ENCODE data around the gene TIMM50. TPM values are rescaled to one million over a fixed set of nuclear protein-coding genes. Genes with fewer than 3 reads are reported as not detected.

The TIMM50 gene
- total RNA-seq, 1 donor from 2014 or later: 68.9 TPM

- peaks cover 39% of the 10 kb centered on the region for H3K36me3 Mint-ChIP-seq (ENCODE audit: low read depth)
- no peaks in the 10 kb centered on the region for H3K27me3 Mint-ChIP-seq
- H3K9me3 Mint-ChIP-seq: no peaks in the 10 kb centered on the region
- ChIA-PET CTCF (interaction anchor here (0.6 kb wide), 1 partner anchor 70 kb away, joined by 3 read pairs; no protein-coding TSS in a partner anchor), POLR2A (no interaction called here)
- DNase-seq (no peak), ATAC-seq (ENCODE audit: low read depth) (no peak)
- peak overlapping the region; percentile 70 for H3K27ac Mint-ChIP-seq
- H3K4me3 Mint-ChIP-seq: peak overlapping the region; percentile 91
- intact Hi-C loops (cut with micrococcal nuclease): loop anchor here (2.0 kb wide), 1 partner anchor 17 kb away; the partner anchor contains the start of gene DLL3
- peaks cover 25% of the 10 kb centered on the region for H3K4me1 Mint-ChIP-seq
- no peak for TF ChIP-seq CTCF (IDR thresholded peaks at IDR 0.05)
These were observed 1.0 kb downstream of the TIMM50 start for GRCh38 chr19:39481676-39482075.

GRCh38 chr19:39483141-39483540, 2.5 kb downstream of the TIMM50 start:
- DNase-seq (no peak), ATAC-seq (ENCODE audit: low read depth) (no peak)
- ChIA-PET CTCF (no interaction called here), POLR2A (no interaction called here)
- H3K27ac Mint-ChIP-seq: no peak overlapping the region
- intact Hi-C loops (cut with micrococcal nuclease): no loop called here
- H3K36me3 Mint-ChIP-seq (ENCODE audit: low read depth): peaks cover 42% of the 10 kb centered on the region
- H3K4me1 Mint-ChIP-seq: peaks cover 25% of the 10 kb centered on the region
- H3K4me3 Mint-ChIP-seq: peak overlapping the region; percentile 19
- TF ChIP-seq CTCF (IDR thresholded peaks at IDR 0.05): no peak
- no peaks in the 10 kb centered on the region for H3K9me3 Mint-ChIP-seq
- H3K27me3 Mint-ChIP-seq: no peaks in the 10 kb centered on the region

GRCh38 chr19:39489756-39490155, 9.1 kb downstream of the TIMM50 start:
- no peak overlapping the region for H3K27ac Mint-ChIP-seq
- H3K9me3 Mint-ChIP-seq: no peaks in the 10 kb centered on the region
- POLR2A ChIA-PET: interaction anchor here (0.6 kb wide), 1 partner anchor 1266 kb away, joined by 3 read pairs; no protein-coding TSS in a partner anchor
- no peak for ATAC-seq (ENCODE audit: low read depth)
- H3K27me3 Mint-ChIP-seq: no peaks in the 10 kb centered on the region
- intact Hi-C loops (cut with micrococcal nuclease): no loop called here
- no peak for TF ChIP-seq CTCF (IDR thresholded peaks at IDR 0.05)
- no peaks in the 10 kb centered on the region for H3K4me1 Mint-ChIP-seq
- DNase-seq: no peak
- no peak overlapping the region for H3K4me3 Mint-ChIP-seq
- CTCF ChIA-PET: no interaction called here
- H3K36me3 Mint-ChIP-seq (ENCODE audit: low read depth): peaks cover 63% of the 10 kb centered on the region

GRCh38 chr19:39492225-39492624, 11.6 kb downstream of the TIMM50 start:
- intact Hi-C loops (cut with micrococcal nuclease): no loop called here
- Mint-ChIP-seq H3K27me3 (no peaks in the 10 kb centered on the region), H3K4me1 (no peaks in the 10 kb centered on the region), H3K27ac (no peak overlapping the region), H3K36me3 (ENCODE audit: low read depth) (peaks cover 43% of the 10 kb centered on the region), H3K4me3 (no peak overlapping the region), H3K9me3 (no peaks in the 10 kb centered on the region)
- no peak for DNase-seq
- ATAC-seq (ENCODE audit: low read depth): no peak
- ChIA-PET CTCF (no interaction called here), POLR2A (interaction anchor here (0.6 kb wide), 2 partner anchors 30 to 303 kb away, joined by 3 to 9 read pairs; no protein-coding TSS in a partner anchor)
- no peak for TF ChIP-seq CTCF (IDR thresholded peaks at IDR 0.05)

- H3K4me1 Mint-ChIP-seq: peaks cover 2% of the 10 kb centered on the region
- no peak for ATAC-seq (ENCODE audit: low read depth)
- DNase-seq: no peak
- peaks cover 40% of the 10 kb centered on the region for H3K36me3 Mint-ChIP-seq (ENCODE audit: low read depth)
- H3K27ac Mint-ChIP-seq: no peak overlapping the region
- no peaks in the 10 kb centered on the region for H3K9me3 Mint-ChIP-seq
- intact Hi-C loops (cut with micrococcal nuclease): no loop called here
- ChIA-PET CTCF (no interaction called here), POLR2A (interaction anchor here (0.6 kb wide), 1 partner anchor 302 kb away, joined by 9 read pairs; no protein-coding TSS in a partner anchor)
- no peak for TF ChIP-seq CTCF (IDR thresholded peaks at IDR 0.05)
- H3K27me3 Mint-ChIP-seq: no peaks in the 10 kb centered on the region
- no peak overlapping the region for H3K4me3 Mint-ChIP-seq
These were observed 12.2 kb downstream of the TIMM50 start for GRCh38 chr19:39492788-39493187.
